Smooth muscle cell (in vitro differentiated cells): Measurements from ENCODE around the gene KLHL1. TPM values are rescaled to one million over a fixed set of nuclear protein-coding genes. Genes with fewer than 3 reads are reported as not detected.

ENCODE experiments used
- DNase-seq: peaks from one replicate; lab custom pipeline; 2025; ENCODE audit not compliant: unreplicated experiment; lab: John Stamatoyannopoulos, UW
- H2AFZ ChIP-seq: fragments of 200-600 bp; sonication (generic); 2 replicates; pipeline ENCODE4 v1.6.0; 2016; ENCODE audit warnings: antibody characterized with exemption, low read depth, mild to moderate bottlenecking
- H3F3A ChIP-seq: fragments of 200-600 bp; sonication (generic); 2 replicates; pipeline ENCODE4 v1.6.0; 2017; ENCODE audit warnings: antibody characterized with exemption, low read depth
- H3K27ac ChIP-seq: fragments of 200-600 bp; sonication (generic); 2 replicates; pipeline ENCODE4 v1.5.1; 2016; ENCODE audit warnings: low read depth, mild to moderate bottlenecking
- H3K27me3 ChIP-seq: fragments of 200-600 bp; sonication (generic); 2 replicates; pipeline ENCODE4 v1.6.1; 2016; ENCODE audit warnings: low read depth, mild to moderate bottlenecking
- H3K36me3 ChIP-seq: fragments of 200-600 bp; sonication (generic); 2 replicates; pipeline ENCODE4 v1.5.1; 2016; ENCODE audit warnings: low read depth
- H3K4me1 ChIP-seq: fragments of 200-600 bp; sonication (generic); 2 replicates; pipeline ENCODE4 v1.5.1; 2016; ENCODE audit warnings: low read depth
- H3K4me2 ChIP-seq: fragments of 200-600 bp; sonication (generic); 2 replicates; pipeline ENCODE4 v1.6.0; 2016; ENCODE audit warnings: mild to moderate bottlenecking
- H3K4me3 ChIP-seq: fragments of 200-600 bp; sonication (generic); 2 replicates; pipeline ENCODE4 v1.5.1; 2016; ENCODE audit warnings: mild to moderate bottlenecking
- H3K79me2 ChIP-seq: fragments of 200-600 bp; sonication (generic); 2 replicates; pipeline ENCODE4 v1.6.0; 2016; ENCODE audit warnings: low read depth, mild to moderate bottlenecking
- H3K9ac ChIP-seq: fragments of 200-600 bp; sonication (generic); 2 replicates; pipeline ENCODE4 v1.6.0; 2016; ENCODE audit warnings: low read depth
- H3K9me3 ChIP-seq: fragments of 200-600 bp; sonication (generic); replicated peaks from 2 replicates; pipeline ENCODE4 v1.5.1; 2016; ENCODE audit warnings: low read depth
- H4K20me1 ChIP-seq: fragments of 200-600 bp; sonication (generic); 2 replicates; pipeline ENCODE4 v1.6.0; 2016; ENCODE audit warnings: low read depth
- WGBS: methylation state at CpG from one replicate; pipeline ENCODE4 v1.1.7; 2016; ENCODE audit warnings: low lambda C conversion rate; 5-methylcytosine and 5-hydroxymethylcytosine counted together
- polyA plus RNA-seq: library from polyadenylated mRNA; unstranded; fragments of >200 nt; fragmentation: Nextera tagmentation; extraction: Ambion mirVana; gene quantifications from 2 replicates; pipeline ENCODE4 v1.2.1, GENCODE V29; 2016
- total RNA-seq: library from RNA; depleted of rRNA; stranded (reverse); fragments of >200 nt; gene quantifications from 2 replicates; pipeline ENCODE4 v1.2.3, GENCODE V29; 2014
- TF ChIP-seq, protein P1 (sequence below): fragments of 200-600 bp; sonication (generic); IDR thresholded peaks from 2 replicates; pipeline ENCODE4 v1.5.1; 2017; ENCODE audit warnings: borderline replicate concordance, mild to moderate bottlenecking, antibody characterized with exemption; ENCODE audit not compliant: insufficient read depth, poor library complexity, severe bottlenecking

KLHL1 gene
- total and polyA plus RNA-seq, 2 experiments from 2014 or later = not detected

DNA sequence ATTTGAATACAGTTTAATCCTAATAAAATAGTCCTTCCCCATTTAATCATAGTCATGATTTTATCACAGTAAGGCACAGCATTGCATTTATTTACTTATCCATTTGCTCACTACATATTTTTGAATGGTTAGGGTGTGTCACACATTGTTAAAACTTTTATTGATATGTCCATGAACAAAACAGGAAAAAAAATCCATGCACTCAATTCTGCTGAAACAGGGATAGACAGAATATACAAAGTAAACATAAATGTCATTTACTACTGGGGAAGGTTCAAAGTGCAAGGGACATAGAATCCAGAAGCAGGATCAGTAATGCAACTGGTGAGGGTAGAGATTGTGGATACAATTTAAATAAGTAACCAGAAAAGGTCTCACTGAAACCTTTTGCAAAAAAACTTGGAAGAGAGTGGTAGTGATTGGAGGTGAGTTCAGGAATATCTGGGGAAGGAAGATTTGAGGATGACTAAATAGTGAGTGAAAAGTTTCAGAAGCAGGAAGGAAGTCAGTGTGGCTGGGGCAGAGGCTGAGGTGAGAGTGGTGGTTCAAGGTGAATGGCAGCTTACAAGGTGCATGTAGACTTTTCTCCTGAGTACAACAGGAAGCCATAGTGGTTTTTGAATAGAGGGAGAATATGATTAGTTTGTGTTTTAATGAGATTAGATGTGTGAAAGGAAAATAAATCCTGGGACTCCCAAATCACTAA is 387.8 kb downstream of the KLHL1 start:
- no peaks in the 10 kb centered on the region for H4K20me1 ChIP-seq
- H3K4me3 ChIP-seq = no peak overlapping the region
- no peaks in the 10 kb centered on the region for H3K27me3 ChIP-seq
- no peaks in the 10 kb centered on the region for H3F3A ChIP-seq
- H3K9me3 ChIP-seq = no peaks in the 10 kb centered on the region
- H2AFZ ChIP-seq = no peak overlapping the region
- no peaks in the 10 kb centered on the region for H3K79me2 ChIP-seq
- no peak overlapping the region for H3K27ac ChIP-seq
- H3K36me3 ChIP-seq = no peaks in the 10 kb centered on the region
- TF ChIP-seq, protein P1, sequence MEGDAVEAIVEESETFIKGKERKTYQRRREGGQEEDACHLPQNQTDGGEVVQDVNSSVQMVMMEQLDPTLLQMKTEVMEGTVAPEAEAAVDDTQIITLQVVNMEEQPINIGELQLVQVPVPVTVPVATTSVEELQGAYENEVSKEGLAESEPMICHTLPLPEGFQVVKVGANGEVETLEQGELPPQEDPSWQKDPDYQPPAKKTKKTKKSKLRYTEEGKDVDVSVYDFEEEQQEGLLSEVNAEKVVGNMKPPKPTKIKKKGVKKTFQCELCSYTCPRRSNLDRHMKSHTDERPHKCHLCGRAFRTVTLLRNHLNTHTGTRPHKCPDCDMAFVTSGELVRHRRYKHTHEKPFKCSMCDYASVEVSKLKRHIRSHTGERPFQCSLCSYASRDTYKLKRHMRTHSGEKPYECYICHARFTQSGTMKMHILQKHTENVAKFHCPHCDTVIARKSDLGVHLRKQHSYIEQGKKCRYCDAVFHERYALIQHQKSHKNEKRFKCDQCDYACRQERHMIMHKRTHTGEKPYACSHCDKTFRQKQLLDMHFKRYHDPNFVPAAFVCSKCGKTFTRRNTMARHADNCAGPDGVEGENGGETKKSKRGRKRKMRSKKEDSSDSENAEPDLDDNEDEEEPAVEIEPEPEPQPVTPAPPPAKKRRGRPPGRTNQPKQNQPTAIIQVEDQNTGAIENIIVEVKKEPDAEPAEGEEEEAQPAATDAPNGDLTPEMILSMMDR = no peak
- no peak overlapping the region for H3K4me2 ChIP-seq
- no peak overlapping the region for H3K9ac ChIP-seq
- no peaks in the 10 kb centered on the region for H3K4me1 ChIP-seq
- DNase-seq = no peak

DNA sequence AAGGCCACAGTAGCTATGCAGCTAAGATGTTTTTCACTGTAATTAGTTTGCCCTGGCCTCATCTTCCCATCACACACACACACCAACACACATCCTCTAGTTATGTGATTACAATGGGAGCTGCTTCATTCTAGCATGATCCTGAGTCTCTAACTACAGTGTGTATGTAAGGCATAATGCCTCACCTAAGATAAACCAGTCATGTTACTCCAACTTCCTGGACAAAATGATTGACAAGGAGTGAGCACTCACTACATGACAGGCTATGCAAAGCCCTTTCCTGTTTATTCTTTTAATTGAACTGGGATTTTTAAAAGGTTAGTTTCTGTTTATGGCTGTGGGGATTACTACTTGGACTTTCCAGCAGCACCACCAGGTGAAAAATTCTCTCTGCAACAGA is 401.4 kb downstream of the KLHL1 start:
- Histone ChIP-seq H3F3A (no peaks in the 10 kb centered on the region), H3K9me3 (no peaks in the 10 kb centered on the region), H3K4me3 (no peak overlapping the region), H3K9ac (no peak overlapping the region), H3K27me3 (no peaks in the 10 kb centered on the region), H3K4me2 (no peak overlapping the region), H3K27ac (no peak overlapping the region), H4K20me1 (no peaks in the 10 kb centered on the region), H2AFZ (no peak overlapping the region), H3K4me1 (no peaks in the 10 kb centered on the region), H3K79me2 (no peaks in the 10 kb centered on the region), H3K36me3 (no peaks in the 10 kb centered on the region)
- no peak for DNase-seq
- TF ChIP-seq, protein P1 = no peak

DNA sequence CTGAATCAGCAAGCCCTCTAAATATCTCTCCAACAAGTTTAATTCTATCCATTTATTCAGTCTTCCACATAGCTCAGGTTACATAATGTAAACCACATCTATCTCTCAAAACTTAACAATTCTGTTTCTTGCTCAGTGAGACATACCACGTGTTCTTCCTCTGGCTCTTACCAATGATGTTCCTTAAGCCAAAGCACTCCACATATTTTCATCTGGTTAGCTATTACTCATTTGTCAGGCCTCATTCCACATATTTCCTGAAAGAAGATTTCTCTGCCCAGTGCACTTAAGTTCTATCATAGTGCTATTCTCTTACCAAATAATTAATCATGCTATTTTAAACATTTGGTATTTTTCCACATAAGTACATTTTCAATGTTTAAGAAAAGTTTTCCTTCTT is 403.9 kb downstream of the KLHL1 start:
- no peaks in the 10 kb centered on the region for H4K20me1 ChIP-seq
- H3K4me2 ChIP-seq = no peak overlapping the region
- H3K9me3 ChIP-seq = no peaks in the 10 kb centered on the region
- no peak overlapping the region for H2AFZ ChIP-seq
- H3K27ac ChIP-seq = peak overlapping the region; percentile 60
- no peaks in the 10 kb centered on the region for H3K36me3 ChIP-seq
- no peak overlapping the region for H3K9ac ChIP-seq
- H3K4me3 ChIP-seq = no peak overlapping the region
- 44% methylated on average over 1 of the region's 1 CpG for WGBS
- TF ChIP-seq, protein P1 = no peak
- no peaks in the 10 kb centered on the region for H3K79me2 ChIP-seq
- no peaks in the 10 kb centered on the region for H3K4me1 ChIP-seq
- no peaks in the 10 kb centered on the region for H3F3A ChIP-seq
- DNase-seq = no peak
- H3K27me3 ChIP-seq = no peaks in the 10 kb centered on the region

DNA sequence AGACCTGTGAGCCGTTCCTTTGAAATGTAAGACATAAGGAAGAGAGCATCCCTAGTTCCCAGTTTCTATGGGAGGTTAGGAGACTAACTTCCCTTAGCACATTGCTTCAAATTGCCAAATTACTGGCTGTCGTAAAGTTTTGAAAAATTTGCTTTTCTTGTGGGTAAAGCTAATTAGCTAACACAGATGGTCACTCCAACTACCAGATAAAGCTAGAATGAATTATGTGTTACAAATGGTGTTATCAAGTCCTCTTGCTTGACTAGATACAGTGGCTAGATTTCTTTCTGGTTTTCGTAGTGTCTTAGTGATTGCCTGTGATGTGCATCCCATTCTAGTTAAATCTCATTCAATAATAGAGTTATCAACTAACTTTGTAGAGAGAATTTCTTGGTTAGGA is 417.3 kb downstream of the KLHL1 start:
- Histone ChIP-seq H3K4me3 (no peak overlapping the region), H3K36me3 (no peaks in the 10 kb centered on the region), H4K20me1 (no peaks in the 10 kb centered on the region), H2AFZ (no peak overlapping the region), H3F3A (no peaks in the 10 kb centered on the region), H3K27me3 (no peaks in the 10 kb centered on the region), H3K4me2 (no peak overlapping the region), H3K9me3 (no peaks in the 10 kb centered on the region), H3K9ac (no peak overlapping the region), H3K4me1 (no peaks in the 10 kb centered on the region), H3K27ac (no peak overlapping the region), H3K79me2 (no peaks in the 10 kb centered on the region)
- DNase-seq = no peak
- 62% methylated on average over 3 of the region's 3 CpGs for WGBS
- TF ChIP-seq, protein P1 = no peak
